ENCODE data around the gene C19orf47. TPM values are rescaled to one million over a fixed set of nuclear protein-coding genes. Genes with fewer than 3 reads are reported as not detected.

The C19orf47 gene
- total and polyA plus RNA-seq, 2 donors (not counting 1 experiment from before 2014, with no cell fraction given) = 5.1 to 9.1 TPM

- Histone ChIP-seq H2AFZ (ENCODE audit: low read length) (no peak overlapping the region), H4K20me1 (ENCODE audit: control insufficient read depth, extremely low read depth, insufficient read depth, low read length) (no peaks in the 10 kb centered on the region), H3K27me3 (ENCODE audit: control insufficient read depth, insufficient read depth, low read length) (no peaks in the 10 kb centered on the region), H3K4me1 (ENCODE audit: control insufficient read depth, extremely low read depth, insufficient read depth, low read length) (no peaks in the 10 kb centered on the region), H3K9ac (ENCODE audit: insufficient read depth, low read length) (no peak overlapping the region), H3K36me3 (ENCODE audit: control insufficient read depth, insufficient read depth, low read length) (no peaks in the 10 kb centered on the region), H3K79me2 (ENCODE audit: control insufficient read depth, insufficient read depth, low read length) (no peaks in the 10 kb centered on the region), H3K27ac (ENCODE audit: insufficient read depth, low read length) (no peak overlapping the region), H3K4me2 (ENCODE audit: extremely low read depth, insufficient read depth, low read length) (no peak overlapping the region), H3K9me3 (ENCODE audit: control insufficient read depth, insufficient read depth, low read depth, low read length) (no peaks in the 10 kb centered on the region), H3K4me3 (replicated peaks in 1 of 4; ENCODE audit: control extremely low read depth in 1 of 4, insufficient read depth in 1 of 4, low read depth in 3 of 4, low read length in 4 of 4) (no peak overlapping the region)
- TF ChIP-seq EZH2 (IDR thresholded peaks at IDR 0.05; ENCODE audit: low read length, missing control alignments) (no peak), CTCF (conservative IDR thresholded peaks at IDR 0.05 in 1 of 2, IDR thresholded peaks at IDR 0.05 in 1 of 2; ENCODE audit: low read depth in 1 of 2, low read length in 2 of 2) (no peak)
- DNase-seq (ENCODE audit: low read depth in 2 of 2) = no peak
Observed at GRCh38 chr19:40389404-40390083, 41.3 kb upstream of the C19orf47 start.

DNA sequence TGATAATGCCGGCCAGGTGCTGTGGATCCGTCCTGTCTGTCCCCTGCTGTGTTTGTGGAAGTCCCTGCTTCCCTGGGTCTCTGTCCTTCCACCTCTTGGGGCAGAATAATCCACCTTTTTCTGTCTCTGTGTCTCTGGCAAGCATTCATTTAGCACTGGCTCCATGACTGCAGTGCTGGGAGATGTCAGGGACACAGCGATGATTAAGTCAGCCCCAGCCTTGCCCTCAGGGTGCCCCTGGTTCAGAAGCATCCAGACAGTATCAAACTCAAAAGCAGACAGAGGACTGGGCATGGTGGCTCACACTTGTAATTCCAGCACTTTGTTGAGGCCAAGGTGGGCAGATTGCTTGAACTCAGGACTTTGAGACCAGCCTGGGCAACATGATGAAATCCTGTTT is 40.3 kb upstream of the C19orf47 start:
- Histone ChIP-seq H4K20me1 (ENCODE audit: control insufficient read depth, extremely low read depth, insufficient read depth, low read length) (no peaks in the 10 kb centered on the region), H3K27me3 (ENCODE audit: control insufficient read depth, insufficient read depth, low read length) (no peaks in the 10 kb centered on the region), H3K27ac (ENCODE audit: insufficient read depth, low read length) (no peak overlapping the region), H3K36me3 (ENCODE audit: control insufficient read depth, insufficient read depth, low read length) (no peaks in the 10 kb centered on the region), H3K4me2 (ENCODE audit: extremely low read depth, insufficient read depth, low read length) (no peak overlapping the region), H3K4me3 (replicated peaks in 1 of 4; ENCODE audit: control extremely low read depth in 1 of 4, insufficient read depth in 1 of 4, low read depth in 3 of 4, low read length in 4 of 4) (no peak overlapping the region), H3K79me2 (ENCODE audit: control insufficient read depth, insufficient read depth, low read length) (no peaks in the 10 kb centered on the region), H3K4me1 (ENCODE audit: control insufficient read depth, extremely low read depth, insufficient read depth, low read length) (no peaks in the 10 kb centered on the region), H2AFZ (ENCODE audit: low read length) (no peak overlapping the region), H3K9ac (ENCODE audit: insufficient read depth, low read length) (no peak overlapping the region), H3K9me3 (ENCODE audit: control insufficient read depth, insufficient read depth, low read depth, low read length) (no peaks in the 10 kb centered on the region)
- TF ChIP-seq CTCF (conservative IDR thresholded peaks at IDR 0.05 in 1 of 2, IDR thresholded peaks at IDR 0.05 in 1 of 2; ENCODE audit: low read depth in 1 of 2, low read length in 2 of 2) (no peak), EZH2 (IDR thresholded peaks at IDR 0.05; ENCODE audit: low read length, missing control alignments) (no peak)
- DNase-seq (ENCODE audit: low read depth in 2 of 2) = no peak

GRCh38 chr19:40387155-40387554 is 39.0 kb upstream of the C19orf47 start:
- Histone ChIP-seq H3K4me2 (ENCODE audit: extremely low read depth, insufficient read depth, low read length) (no peak overlapping the region), H3K27ac (ENCODE audit: insufficient read depth, low read length) (no peak overlapping the region), H2AFZ (ENCODE audit: low read length) (no peak overlapping the region), H3K27me3 (ENCODE audit: control insufficient read depth, insufficient read depth, low read length) (no peaks in the 10 kb centered on the region), H3K9me3 (ENCODE audit: control insufficient read depth, insufficient read depth, low read depth, low read length) (no peaks in the 10 kb centered on the region), H3K4me3 (replicated peaks in 1 of 4; ENCODE audit: control extremely low read depth in 1 of 4, insufficient read depth in 1 of 4, low read depth in 3 of 4, low read length in 4 of 4) (no peak overlapping the region), H3K36me3 (ENCODE audit: control insufficient read depth, insufficient read depth, low read length) (no peaks in the 10 kb centered on the region), H3K9ac (ENCODE audit: insufficient read depth, low read length) (no peak overlapping the region), H3K79me2 (ENCODE audit: control insufficient read depth, insufficient read depth, low read length) (no peaks in the 10 kb centered on the region), H3K4me1 (ENCODE audit: control insufficient read depth, extremely low read depth, insufficient read depth, low read length) (no peaks in the 10 kb centered on the region), H4K20me1 (ENCODE audit: control insufficient read depth, extremely low read depth, insufficient read depth, low read length) (no peaks in the 10 kb centered on the region)
- no peak for DNase-seq (ENCODE audit: low read depth in 2 of 2)
- TF ChIP-seq EZH2 (IDR thresholded peaks at IDR 0.05; ENCODE audit: low read length, missing control alignments) (no peak), CTCF (conservative IDR thresholded peaks at IDR 0.05 in 1 of 2, IDR thresholded peaks at IDR 0.05 in 1 of 2; ENCODE audit: low read depth in 1 of 2, low read length in 2 of 2) (no peak)

All from fibroblast of lung (primary cell).